ENCODE data around the gene ZNF398.

The ZNF398 gene

GRCh38 chr7:149161241-149161848 is 14.1 kb downstream of the ZNF398 start:
- H3K27ac ChIP-seq (ENCODE audit: low read length), result no peak overlapping the region
- H3K9ac ChIP-seq (ENCODE audit: low read length), result no peak overlapping the region
- H3K4me2 ChIP-seq (ENCODE audit: low read length), result no peak overlapping the region
- no peak for TF ChIP-seq EZH2phosphoT487 (IDR thresholded peaks at IDR 0.05; ENCODE audit: low read depth)
- TF ChIP-seq, protein P1, sequence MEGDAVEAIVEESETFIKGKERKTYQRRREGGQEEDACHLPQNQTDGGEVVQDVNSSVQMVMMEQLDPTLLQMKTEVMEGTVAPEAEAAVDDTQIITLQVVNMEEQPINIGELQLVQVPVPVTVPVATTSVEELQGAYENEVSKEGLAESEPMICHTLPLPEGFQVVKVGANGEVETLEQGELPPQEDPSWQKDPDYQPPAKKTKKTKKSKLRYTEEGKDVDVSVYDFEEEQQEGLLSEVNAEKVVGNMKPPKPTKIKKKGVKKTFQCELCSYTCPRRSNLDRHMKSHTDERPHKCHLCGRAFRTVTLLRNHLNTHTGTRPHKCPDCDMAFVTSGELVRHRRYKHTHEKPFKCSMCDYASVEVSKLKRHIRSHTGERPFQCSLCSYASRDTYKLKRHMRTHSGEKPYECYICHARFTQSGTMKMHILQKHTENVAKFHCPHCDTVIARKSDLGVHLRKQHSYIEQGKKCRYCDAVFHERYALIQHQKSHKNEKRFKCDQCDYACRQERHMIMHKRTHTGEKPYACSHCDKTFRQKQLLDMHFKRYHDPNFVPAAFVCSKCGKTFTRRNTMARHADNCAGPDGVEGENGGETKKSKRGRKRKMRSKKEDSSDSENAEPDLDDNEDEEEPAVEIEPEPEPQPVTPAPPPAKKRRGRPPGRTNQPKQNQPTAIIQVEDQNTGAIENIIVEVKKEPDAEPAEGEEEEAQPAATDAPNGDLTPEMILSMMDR (IDR thresholded peaks at IDR 0.05; ENCODE audit: low read depth, low read length), result no peak
- no peaks in the 10 kb centered on the region for H4K20me1 ChIP-seq (ENCODE audit: insufficient read depth, low read length)
- H3K4me3 ChIP-seq (ENCODE audit: low read length), result no peak overlapping the region
- H3K36me3 ChIP-seq (replicated peaks; ENCODE audit: low read depth, low read length), result peaks cover 19% of the 10 kb centered on the region
- peaks cover 24% of the 10 kb centered on the region for H3K79me2 ChIP-seq (ENCODE audit: low read length)
- H3K4me1 ChIP-seq (ENCODE audit: low read length), result no peaks in the 10 kb centered on the region
- H3K9me3 ChIP-seq (ENCODE audit: insufficient read depth, low read length), result no peaks in the 10 kb centered on the region
- no peaks in the 10 kb centered on the region for H3K27me3 ChIP-seq (ENCODE audit: low read depth, low read length)
- no peak overlapping the region for H2AFZ ChIP-seq (ENCODE audit: low read depth, low read length)

- Histone ChIP-seq H3K9ac (ENCODE audit: low read length) (no peak overlapping the region), H3K27me3 (ENCODE audit: low read depth, low read length) (no peaks in the 10 kb centered on the region), H3K36me3 (replicated peaks; ENCODE audit: low read depth, low read length) (peaks cover 29% of the 10 kb centered on the region), H3K9me3 (ENCODE audit: insufficient read depth, low read length) (no peaks in the 10 kb centered on the region), H3K4me2 (ENCODE audit: low read length) (no peak overlapping the region), H3K27ac (ENCODE audit: low read length) (no peak overlapping the region), H3K4me1 (ENCODE audit: low read length) (no peaks in the 10 kb centered on the region), H4K20me1 (ENCODE audit: insufficient read depth, low read length) (no peaks in the 10 kb centered on the region), H2AFZ (ENCODE audit: low read depth, low read length) (no peak overlapping the region), H3K4me3 (ENCODE audit: low read length) (no peak overlapping the region), H3K79me2 (ENCODE audit: low read length) (no peaks in the 10 kb centered on the region)
- TF ChIP-seq EZH2phosphoT487 (IDR thresholded peaks at IDR 0.05; ENCODE audit: low read depth), result no peak
- TF ChIP-seq, protein P1 (IDR thresholded peaks at IDR 0.05; ENCODE audit: low read depth, low read length), result no peak
Observed at GRCh38 chr7:149166142-149166541, 18.9 kb downstream of the ZNF398 start.

DNA sequence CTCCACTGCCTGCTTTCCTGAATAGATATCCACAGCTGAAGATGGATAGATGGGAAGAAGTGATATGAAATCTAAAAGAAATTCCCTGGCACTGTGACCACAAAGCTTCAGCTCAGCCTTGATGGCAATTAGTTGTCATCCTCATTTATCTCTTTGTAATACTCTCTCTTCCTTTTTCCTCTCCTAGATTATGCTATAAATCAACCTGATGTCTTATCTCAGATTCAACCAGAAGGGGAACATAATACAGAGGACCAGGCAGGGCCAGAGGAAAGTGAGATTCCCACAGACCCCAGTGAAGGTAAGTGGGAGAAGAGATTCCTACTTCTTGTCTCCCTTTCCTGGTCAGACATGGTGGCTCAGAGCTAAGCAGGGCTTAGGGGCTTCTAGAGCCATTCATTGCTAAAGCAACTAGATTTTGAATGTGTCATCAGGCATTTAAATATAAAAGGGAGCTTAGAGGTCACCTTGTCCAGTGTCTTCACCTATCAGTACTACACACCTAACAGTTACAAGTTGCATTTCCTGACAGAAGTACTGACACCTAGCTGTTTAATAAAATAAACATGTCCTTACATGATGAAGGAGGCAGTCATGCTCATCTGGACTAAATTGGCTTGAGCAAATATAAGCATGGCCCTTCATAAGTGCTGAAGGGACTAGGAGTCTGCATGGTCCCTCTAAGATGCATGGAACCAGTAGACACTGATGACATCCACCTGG is 19.5 kb downstream of the ZNF398 start:
- Histone ChIP-seq H3K9ac (ENCODE audit: low read length) (no peak overlapping the region), H3K27me3 (ENCODE audit: low read depth, low read length) (no peaks in the 10 kb centered on the region), H3K36me3 (replicated peaks; ENCODE audit: low read depth, low read length) (peaks cover 27% of the 10 kb centered on the region), H4K20me1 (ENCODE audit: insufficient read depth, low read length) (no peaks in the 10 kb centered on the region), H3K79me2 (ENCODE audit: low read length) (no peaks in the 10 kb centered on the region), H3K4me3 (ENCODE audit: low read length) (no peak overlapping the region), H3K27ac (ENCODE audit: low read length) (no peak overlapping the region), H3K4me2 (ENCODE audit: low read length) (no peak overlapping the region), H3K4me1 (ENCODE audit: low read length) (no peaks in the 10 kb centered on the region), H3K9me3 (ENCODE audit: insufficient read depth, low read length) (no peaks in the 10 kb centered on the region), H2AFZ (ENCODE audit: low read depth, low read length) (no peak overlapping the region)
- TF ChIP-seq, protein P1 (IDR thresholded peaks at IDR 0.05; ENCODE audit: low read depth, low read length), result no peak
- TF ChIP-seq EZH2phosphoT487 (IDR thresholded peaks at IDR 0.05; ENCODE audit: low read depth), result no peak

GRCh38 chr7:149171892-149172533 is 24.8 kb downstream of the ZNF398 start:
- no peak for TF ChIP-seq EZH2phosphoT487 (IDR thresholded peaks at IDR 0.05; ENCODE audit: low read depth)
- TF ChIP-seq, protein P1 (IDR thresholded peaks at IDR 0.05; ENCODE audit: low read depth, low read length), result no peak
- Histone ChIP-seq H3K4me3 (ENCODE audit: low read length) (no peak overlapping the region), H3K4me2 (ENCODE audit: low read length) (no peak overlapping the region), H2AFZ (ENCODE audit: low read depth, low read length) (no peak overlapping the region), H3K9ac (ENCODE audit: low read length) (no peak overlapping the region), H3K36me3 (replicated peaks; ENCODE audit: low read depth, low read length) (peaks cover 33% of the 10 kb centered on the region), H4K20me1 (ENCODE audit: insufficient read depth, low read length) (no peaks in the 10 kb centered on the region), H3K27ac (ENCODE audit: low read length) (no peak overlapping the region), H3K9me3 (ENCODE audit: insufficient read depth, low read length) (no peaks in the 10 kb centered on the region), H3K79me2 (ENCODE audit: low read length) (no peaks in the 10 kb centered on the region), H3K4me1 (ENCODE audit: low read length) (no peaks in the 10 kb centered on the region), H3K27me3 (ENCODE audit: low read depth, low read length) (no peaks in the 10 kb centered on the region)

Data from OCI-LY3 (cell line).